HG03575 (cell line): ENCODE results near the gene CLEC1A.

Source experiments
- ATAC-seq: cut with Tn5 transposase; IDR thresholded peaks from one replicate; pipeline ENCODE4 v1.9.1; 2021; ENCODE audit not compliant: unreplicated experiment, insufficient number of reproducible peaks, low FRiP score; ENCODE audit errors: extremely low read depth

CLEC1A gene

GRCh38 chr12:10098791-10099190, at the start of gene CLEC1A:
Gene CLEC1A (minus strand): TSS chr12:10098985. CDS start chr12:10098922, 63 bp downstream.
- ATAC-seq = no peak

- peak; percentile 37 for ATAC-seq
Measured at GRCh38 chr12:10147714-10148403, 49.1 kb upstream of the CLEC1A start.

- ATAC-seq = no peak
Measured at GRCh38 chr12:10142976-10143589, 44.3 kb upstream of the CLEC1A start.

- ATAC-seq = no peak
Measured at GRCh38 chr12:10140001-10140400, 41.2 kb upstream of the CLEC1A start.

GRCh38 chr12:10136637-10137205, 37.9 kb upstream of the CLEC1A start:
- no peak for ATAC-seq

- no peak for ATAC-seq
Measured at GRCh38 chr12:10135126-10135525, 36.3 kb upstream of the CLEC1A start.

- ATAC-seq = no peak
Measured at GRCh38 chr12:10132850-10133370, 34.1 kb upstream of the CLEC1A start.

GRCh38 chr12:10131111-10131690, 32.4 kb upstream of the CLEC1A start:
- no peak for ATAC-seq

- peak; percentile 75 for ATAC-seq
Measured at GRCh38 chr12:10130042-10130441, 31.3 kb upstream of the CLEC1A start, which contains the start of gene CLEC7A. Gene CLEC7A (minus strand): TSS chr12:10130199. CDS start chr12:10130082, 117 bp downstream.

- ATAC-seq = no peak
Measured at GRCh38 chr12:10128687-10129086, 29.9 kb upstream of the CLEC1A start.

- no peak for ATAC-seq
Measured at GRCh38 chr12:10126413-10126812, 27.6 kb upstream of the CLEC1A start.

GRCh38 chr12:10122689-10123088, 23.9 kb upstream of the CLEC1A start:
- no peak for ATAC-seq

- no peak for ATAC-seq
Measured at GRCh38 chr12:10121278-10121677, 22.5 kb upstream of the CLEC1A start.

GRCh38 chr12:10119066-10119465, 20.3 kb upstream of the CLEC1A start:
- ATAC-seq = no peak

GRCh38 chr12:10115890-10116289, 17.1 kb upstream of the CLEC1A start:
- ATAC-seq = no peak

- no peak for ATAC-seq
Measured at GRCh38 chr12:10115311-10115710, 16.5 kb upstream of the CLEC1A start.

GRCh38 chr12:10113920-10114319, 15.1 kb upstream of the CLEC1A start:
- ATAC-seq = no peak

- no peak for ATAC-seq
Measured at GRCh38 chr12:10113075-10113474, 14.3 kb upstream of the CLEC1A start.

GRCh38 chr12:10111451-10111850, 12.7 kb upstream of the CLEC1A start:
- ATAC-seq = no peak
